GM12801 (cell line): Measurements from ENCODE around the gene RAB22A.

Experiments used
- TF ChIP-seq, protein P1 (sequence below): IDR thresholded peaks from one replicate; pipeline ENCODE4 v1.5.1; 2011; ENCODE audit warnings: control low read depth; ENCODE audit not compliant: insufficient read length; ENCODE audit errors: extremely low read depth

Gene RAB22A

DNA sequence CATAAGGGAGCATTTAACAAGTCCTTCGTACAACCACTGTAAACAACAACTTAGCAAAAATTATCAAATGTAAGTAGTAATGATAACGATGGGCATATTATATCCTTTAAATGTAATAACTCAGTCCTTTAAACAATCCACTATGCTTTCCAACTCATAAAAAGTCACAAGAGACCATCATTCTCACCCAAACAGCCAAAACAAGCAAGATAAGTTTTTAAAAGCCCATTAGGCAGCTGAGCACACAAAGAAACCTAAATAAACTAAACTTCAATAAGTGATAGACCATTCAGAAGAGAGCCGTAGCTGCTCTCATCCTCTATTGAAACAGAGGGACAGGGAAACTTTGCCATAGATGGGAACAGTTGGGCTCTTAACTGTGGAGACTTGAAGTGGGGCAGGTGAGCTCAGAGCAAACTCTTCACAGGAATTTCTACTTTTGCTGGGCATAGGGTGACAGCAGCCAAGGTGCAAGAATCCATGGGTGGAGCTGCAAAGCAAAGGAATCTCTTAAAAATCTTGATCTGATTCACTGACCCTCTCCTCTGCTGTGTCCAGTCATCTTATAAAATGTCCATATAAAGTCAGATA is 22.5 kb downstream of the RAB22A start:
- TF ChIP-seq, protein P1, sequence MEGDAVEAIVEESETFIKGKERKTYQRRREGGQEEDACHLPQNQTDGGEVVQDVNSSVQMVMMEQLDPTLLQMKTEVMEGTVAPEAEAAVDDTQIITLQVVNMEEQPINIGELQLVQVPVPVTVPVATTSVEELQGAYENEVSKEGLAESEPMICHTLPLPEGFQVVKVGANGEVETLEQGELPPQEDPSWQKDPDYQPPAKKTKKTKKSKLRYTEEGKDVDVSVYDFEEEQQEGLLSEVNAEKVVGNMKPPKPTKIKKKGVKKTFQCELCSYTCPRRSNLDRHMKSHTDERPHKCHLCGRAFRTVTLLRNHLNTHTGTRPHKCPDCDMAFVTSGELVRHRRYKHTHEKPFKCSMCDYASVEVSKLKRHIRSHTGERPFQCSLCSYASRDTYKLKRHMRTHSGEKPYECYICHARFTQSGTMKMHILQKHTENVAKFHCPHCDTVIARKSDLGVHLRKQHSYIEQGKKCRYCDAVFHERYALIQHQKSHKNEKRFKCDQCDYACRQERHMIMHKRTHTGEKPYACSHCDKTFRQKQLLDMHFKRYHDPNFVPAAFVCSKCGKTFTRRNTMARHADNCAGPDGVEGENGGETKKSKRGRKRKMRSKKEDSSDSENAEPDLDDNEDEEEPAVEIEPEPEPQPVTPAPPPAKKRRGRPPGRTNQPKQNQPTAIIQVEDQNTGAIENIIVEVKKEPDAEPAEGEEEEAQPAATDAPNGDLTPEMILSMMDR: no peak

DNA sequence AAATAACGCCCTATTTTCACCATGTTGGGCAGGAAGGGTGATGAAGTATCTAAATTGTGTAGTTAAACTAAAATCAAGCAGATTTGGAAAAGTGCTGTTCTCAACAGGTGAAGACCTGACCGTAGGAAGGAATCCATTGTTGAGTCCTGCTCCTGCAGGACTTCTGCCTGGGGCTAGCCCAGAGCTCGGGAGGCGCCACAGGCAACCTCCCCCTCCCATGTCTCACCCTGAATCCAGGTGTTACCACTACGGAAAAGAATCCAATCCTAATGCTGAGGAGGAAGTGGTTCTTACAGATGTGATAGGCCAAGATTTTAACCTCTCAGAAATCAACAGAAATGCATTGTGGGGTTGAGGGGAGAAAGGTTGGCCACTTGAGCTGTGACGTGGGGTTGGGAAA is 30.2 kb downstream of the RAB22A start:
- TF ChIP-seq, protein P1: no peak

DNA sequence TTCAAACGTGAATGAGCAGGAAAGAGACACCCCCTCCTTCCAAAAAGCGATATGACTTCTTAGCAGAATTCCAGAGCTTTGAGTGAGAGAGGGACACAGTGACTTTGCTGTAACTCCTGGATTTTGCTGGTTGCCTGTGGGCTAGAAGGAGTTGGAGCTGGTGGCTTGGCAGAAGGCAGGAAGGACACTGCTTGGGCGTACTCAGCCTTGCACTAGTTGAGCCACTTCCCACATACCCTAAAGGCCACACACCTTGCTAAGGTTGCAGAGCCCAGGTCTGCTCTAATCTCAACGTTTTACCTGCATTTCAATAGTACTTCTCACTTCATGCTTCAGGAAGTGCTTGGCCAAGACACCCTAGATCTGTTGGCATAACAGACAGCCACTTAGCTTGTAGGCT is 30.6 kb downstream of the RAB22A start:
- TF ChIP-seq, protein P1: no peak

DNA sequence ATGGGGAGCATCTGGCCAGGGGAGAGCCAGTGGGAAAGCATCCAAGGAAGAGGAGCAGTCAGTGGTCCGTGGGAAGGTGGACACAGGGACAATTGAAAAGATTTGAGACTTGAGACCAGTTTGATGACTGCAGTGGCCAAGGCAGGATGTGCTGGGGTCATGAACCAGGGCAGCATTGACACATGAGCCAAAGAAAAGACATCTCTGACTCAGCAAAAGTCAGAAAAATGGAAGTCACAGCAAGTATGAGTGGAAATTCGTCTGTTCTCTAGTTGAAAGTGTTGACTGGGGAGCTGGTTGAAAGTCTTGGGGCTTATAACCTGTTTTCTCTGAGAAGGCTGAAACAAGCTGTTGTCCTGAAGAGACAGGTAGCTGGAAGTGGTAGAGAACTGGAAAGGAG is 31.3 kb downstream of the RAB22A start:
- TF ChIP-seq, protein P1: no peak

DNA sequence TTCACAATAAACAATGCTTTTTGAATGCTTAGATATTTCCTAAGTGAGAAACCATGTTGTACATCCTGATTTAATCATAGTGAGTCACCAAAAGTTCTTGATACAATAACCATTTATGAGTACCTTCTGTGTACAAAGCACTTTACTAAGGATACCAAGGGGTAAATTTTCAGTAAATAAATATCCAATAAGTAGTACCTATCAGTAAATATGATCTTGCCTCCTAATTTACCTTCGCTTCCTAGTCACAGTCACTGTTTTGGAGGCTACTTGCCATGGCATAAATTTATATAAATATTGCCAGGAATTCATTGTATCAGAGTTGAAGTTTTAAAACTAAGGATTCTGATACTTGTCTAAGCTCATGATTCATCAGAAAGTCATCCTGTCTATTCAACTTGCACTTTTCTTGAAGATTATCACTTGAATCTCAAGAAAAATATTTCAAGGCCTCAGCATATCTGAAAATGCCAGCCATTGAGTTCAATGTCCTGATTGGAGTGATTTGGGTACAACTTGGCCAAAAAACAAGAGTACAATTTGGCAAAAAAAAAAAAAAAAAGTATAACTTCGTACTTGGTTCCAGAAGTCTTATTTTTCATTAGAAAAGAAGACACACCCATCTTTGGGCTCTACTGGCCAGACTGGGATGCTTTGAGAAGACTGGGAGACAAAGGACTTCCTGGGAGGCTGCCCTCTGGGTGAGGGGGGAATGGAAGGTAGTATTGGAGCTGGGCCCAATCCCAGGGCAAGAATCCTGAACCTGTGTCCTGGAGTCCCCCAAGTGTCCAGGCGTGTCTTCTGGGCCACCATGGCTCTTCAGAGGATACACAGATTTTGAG is 32.8 kb downstream of the RAB22A start:
- TF ChIP-seq, protein P1: no peak

DNA sequence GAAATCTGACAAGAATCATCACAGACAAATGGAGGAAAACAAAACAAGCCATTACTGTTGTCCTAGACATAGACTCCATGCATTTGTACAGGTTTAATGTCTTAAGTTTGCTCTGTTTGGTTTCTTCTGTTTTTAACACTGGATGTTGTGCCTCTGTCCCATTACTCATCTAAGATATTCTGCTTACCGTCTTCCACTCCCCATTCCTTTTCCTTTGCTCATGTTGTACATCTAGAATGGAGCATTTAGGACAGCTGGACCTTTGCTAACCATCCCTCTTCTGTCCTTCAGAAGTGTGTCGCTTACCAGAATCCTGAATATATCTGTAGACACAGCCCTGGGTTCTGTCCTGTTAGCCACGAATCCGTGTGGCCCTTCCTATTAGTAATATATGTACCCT is 35.2 kb downstream of the RAB22A start:
- TF ChIP-seq, protein P1: no peak

DNA sequence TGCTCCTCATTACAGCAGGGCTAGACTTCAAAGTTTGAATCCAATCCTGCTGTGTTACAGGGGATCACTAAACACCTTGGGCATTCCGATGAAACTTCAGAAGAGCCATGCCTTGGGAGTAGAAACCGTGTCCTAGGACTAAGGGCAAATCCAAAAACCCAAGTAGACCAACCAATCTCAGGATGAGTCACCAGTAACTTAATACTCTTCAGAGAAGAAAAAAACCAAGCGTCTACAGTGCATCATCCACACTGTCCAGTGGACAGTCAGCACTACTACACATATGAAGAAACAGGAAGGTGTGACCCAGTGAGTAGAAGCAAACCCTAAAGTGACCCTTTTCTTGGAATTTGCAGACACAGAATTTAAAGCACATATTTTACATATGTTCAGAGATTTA is 40.1 kb downstream of the RAB22A start:
- TF ChIP-seq, protein P1: no peak
